Activated gamma-delta T cell treated with anti-CD3 and anti-CD28 coated beads, Interleukin-2, amount 50 U/mL, for 16 hours (primary cell): ENCODE data around the gene GIT1.

ENCODE experiments used
- DNase-seq: peaks from one replicate; pipeline ENCODE4 v3.0.0-alpha.2; 2020; ENCODE audit warnings: low read depth

The GIT1 gene

DNA sequence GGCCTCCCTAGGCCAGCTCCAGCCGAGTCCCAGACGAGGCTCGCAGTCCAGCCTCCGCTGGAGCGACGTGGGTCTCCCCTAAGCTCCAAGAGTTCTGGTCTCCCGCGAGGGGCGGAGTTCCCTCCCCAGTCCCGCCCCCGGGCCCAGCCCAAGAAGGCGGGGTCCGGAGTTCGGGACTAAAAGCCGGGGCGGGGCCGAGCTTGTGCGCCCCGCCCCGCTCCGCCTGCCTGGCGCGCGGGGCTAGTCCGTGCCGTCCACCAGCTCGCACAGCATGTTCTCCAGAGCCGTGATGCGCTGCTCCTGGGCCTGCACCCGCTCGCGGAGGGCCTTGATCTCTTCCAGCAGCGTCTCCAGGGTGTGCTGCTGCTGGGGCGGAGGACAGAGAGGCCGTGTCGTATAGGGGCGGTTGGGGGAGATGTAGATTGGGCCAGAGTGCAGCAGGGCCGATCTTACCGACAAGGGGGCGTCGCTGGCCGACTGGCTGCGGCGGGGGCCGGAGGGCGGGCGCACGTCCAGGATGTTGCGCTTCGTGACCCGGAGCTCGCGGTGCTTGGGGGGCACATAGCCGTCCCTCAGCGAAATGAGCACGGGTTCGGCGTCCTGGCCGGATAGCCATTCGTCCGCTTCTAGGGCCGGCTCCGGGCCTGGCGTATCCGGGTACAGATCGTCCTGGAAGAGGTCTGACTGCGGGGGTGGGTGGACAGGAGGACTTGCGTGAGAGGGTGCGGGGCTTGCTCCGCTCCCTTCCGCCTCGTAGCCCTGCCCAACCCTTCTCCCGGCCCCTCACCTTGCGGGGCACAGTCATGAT lies 26.2 kb upstream of the GIT1 start:
- DNase-seq: peak; percentile 72

DNA sequence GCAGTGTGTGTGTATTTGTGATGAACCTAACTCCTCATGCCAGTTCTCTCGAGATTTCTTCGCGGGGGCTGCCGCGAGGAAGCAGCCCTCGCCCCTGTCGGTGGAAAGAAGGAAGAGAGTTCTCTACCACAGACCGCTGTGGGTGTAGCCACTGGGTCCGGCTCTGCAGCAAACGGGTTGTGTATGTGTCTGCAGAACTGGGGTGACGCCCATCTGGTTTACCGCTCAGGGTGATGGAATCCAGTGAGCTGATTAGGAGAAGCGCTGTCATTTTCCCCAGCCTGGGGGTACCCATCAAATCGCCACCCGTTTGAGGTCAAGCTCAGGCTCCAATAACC lies 25.6 kb upstream of the GIT1 start:
- no peak for DNase-seq

GRCh38 chr17:29614349-29615047 lies 25.1 kb upstream of the GIT1 start:
- DNase-seq: no peak

- no peak for DNase-seq
Observed at GRCh38 chr17:29613856-29614255, 24.4 kb upstream of the GIT1 start.

DNA sequence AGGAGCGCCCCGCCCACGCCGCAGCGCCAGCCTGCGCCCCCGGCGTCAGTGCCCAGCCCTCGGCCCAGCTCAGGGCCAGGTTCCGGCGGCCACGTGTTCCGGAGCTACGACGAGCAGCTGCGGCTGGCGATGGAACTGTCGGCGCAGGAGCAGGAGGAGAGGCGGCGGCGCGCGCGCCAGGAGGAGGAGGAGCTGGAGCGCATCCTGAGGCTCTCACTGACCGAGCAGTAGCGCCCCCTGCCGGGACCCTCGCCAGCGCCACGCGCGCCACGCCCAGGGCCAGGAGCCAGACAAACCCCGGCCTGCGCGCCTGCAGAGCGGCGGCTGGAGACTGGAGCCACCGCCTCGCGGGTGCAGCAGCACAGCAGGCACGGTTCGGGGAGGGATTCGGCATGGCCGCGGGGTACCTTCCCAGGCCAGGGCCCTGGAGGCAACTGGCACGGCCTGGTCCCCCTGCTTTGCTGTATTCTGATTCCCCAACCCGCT lies 23.9 kb upstream of the GIT1 start:
- DNase-seq: peak; percentile 89

DNA sequence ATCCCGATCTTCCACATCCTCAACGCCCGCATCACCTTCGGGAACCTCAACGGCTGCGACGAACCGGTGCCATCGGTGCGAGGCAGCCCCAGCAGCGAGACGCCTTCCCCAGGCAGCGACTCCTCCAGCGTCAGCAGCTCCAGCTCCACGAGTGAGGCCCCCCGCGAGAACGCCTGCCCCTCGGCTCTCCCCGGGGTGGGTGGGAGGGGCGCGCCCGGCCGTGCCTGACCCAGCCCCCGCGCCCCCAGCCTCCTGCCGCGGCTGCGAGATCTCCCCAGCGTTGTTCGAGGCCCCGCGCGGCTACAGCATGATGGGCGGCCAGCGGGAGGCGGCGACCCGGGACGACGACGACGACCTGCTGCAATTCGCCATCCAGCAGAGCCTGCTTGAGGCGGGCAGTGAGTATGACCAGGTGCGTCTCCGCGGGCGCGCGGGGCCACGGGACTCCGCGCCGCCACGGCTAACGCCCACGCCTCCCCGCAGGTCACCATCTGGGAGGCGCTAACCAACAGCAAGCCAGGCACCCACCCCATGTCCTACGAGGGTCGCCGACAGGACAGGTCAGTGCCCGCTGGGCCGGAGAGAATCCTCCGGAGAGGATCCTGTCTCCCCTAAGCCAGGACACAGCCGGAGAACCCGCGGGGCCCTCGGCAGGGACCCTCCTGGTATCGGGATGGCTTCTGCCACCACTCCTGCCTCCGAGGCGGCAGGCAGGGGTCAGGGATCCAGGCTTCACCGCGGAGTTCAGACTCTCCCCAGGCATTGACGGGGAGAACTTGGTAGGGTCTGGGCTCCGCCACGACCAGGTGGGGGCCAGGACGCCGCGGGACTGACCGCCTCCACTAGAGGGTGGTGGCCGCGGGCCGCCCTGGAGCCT lies 23.2 kb upstream of the GIT1 start:
- no peak for DNase-seq

DNA sequence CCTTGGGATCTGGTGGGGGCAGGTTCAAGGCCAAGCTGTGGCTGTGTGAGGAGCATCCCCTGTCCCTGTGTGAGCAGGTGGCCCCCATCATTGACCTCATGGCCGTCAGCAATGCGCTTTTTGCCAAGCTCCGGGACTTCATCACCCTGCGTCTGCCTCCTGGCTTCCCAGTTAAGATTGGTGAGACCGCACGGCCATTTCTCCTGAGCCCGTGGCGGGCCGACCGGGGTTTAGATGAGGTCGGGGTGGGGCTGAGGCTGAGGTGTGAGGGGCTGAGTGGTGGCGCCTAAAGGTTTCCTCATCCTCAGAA lies 22.6 kb upstream of the GIT1 start:
- DNase-seq: no peak

DNA sequence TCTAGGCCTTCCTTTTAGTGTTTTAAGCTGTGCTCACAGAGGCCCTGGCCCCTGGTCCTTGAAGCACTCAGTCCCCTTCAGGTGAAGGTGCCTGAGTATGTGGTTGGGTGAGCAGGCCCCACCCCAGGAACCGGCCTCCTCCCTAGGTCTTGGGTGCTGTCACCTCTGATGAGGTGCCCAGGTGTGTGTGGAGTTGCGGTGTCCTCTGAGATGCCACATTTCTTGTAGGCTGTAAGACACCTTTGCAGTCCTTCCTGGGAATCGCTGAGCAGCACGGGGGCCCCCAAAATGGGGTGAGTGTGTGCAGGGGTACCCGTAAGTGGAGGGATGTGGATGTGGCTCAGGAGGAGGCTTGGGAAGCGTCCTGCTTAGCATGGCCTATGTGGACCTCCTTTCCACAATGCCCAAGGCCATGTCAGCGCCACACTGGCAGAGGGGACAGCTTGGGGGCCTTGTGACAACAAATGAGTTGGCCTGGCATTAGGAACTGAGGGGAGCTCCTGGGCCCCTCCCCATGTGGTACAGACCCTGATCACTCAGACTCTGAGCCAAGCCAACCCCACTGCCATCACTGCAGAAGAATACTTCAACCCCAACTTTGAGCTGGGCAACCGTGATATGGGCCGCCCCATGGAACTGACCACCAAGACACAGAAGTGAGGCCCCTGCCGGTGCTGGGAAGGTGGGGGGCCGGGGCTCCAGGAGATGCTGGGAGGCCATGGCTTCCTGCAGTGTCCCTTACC lies 22.1 kb upstream of the GIT1 start:
- no peak for DNase-seq

DNA sequence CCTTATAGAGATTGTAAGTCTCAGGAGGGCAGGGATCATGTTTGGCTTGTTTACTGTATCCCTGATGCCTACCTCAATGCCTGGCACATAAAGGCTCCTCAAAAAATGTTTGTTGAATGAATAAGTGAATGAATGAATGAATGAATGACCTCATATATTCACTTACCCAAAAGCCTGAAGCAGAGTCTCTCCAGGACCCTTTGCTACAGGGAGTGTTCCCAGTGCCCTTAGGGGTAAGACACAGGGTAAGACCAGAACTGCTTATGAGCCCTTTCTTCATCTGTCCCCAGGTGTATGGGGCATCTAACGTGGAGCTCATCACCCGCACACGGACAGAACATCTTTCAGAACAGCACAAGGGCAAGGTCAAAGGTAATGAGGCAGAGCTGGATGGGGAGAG lies 20.9 kb upstream of the GIT1 start:
- no peak for DNase-seq

- DNase-seq: no peak
Observed at GRCh38 chr17:29608986-29609385, 19.5 kb upstream of the GIT1 start.

- DNase-seq: no peak
Observed at GRCh38 chr17:29607557-29608195, 18.2 kb upstream of the GIT1 start.

- no peak for DNase-seq
Observed at GRCh38 chr17:29603109-29603674, 13.7 kb upstream of the GIT1 start.

DNA sequence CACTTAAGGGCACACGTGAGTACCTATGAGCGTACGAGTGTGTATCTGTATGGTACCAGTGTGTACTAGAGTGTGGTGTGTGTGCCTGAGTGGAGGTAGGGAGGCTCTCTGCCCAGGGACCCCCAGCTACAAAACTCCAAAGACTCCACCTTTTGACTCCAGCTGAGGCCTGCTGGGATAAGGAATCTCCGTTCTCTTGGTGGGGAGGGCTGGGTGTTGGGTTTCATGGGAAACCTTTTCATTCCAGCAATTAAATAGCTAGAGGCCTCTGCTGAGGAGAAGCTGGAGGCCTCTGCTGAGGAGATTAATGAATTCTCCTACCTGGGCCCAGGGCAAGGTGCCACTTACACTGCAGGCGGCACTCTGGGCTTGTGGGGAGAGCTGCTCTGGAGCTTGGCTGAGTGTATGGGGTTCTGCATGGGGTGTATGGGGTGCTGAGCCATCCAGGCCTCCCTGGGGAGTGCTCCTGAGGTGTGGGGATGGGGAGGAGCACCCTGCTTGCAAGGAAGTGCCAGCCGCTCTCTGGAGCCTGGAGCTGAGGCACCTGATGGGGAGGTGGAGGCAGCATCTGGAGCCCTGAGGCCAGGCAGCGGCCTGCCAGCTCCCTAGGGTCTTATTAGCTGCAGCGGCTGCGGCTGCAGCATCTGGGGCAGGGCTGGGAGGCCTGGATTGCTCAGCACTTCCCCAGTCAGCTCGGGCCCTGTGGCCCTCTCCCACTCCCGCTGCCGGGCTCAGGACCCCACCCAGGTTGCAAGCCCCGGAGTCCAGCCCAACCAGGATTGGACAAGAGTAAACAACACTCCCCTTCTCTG lies 8.1 kb upstream of the GIT1 start:
- no peak for DNase-seq

GRCh38 chr17:29596811-29597210 lies 7.4 kb upstream of the GIT1 start:
- DNase-seq: no peak

DNA sequence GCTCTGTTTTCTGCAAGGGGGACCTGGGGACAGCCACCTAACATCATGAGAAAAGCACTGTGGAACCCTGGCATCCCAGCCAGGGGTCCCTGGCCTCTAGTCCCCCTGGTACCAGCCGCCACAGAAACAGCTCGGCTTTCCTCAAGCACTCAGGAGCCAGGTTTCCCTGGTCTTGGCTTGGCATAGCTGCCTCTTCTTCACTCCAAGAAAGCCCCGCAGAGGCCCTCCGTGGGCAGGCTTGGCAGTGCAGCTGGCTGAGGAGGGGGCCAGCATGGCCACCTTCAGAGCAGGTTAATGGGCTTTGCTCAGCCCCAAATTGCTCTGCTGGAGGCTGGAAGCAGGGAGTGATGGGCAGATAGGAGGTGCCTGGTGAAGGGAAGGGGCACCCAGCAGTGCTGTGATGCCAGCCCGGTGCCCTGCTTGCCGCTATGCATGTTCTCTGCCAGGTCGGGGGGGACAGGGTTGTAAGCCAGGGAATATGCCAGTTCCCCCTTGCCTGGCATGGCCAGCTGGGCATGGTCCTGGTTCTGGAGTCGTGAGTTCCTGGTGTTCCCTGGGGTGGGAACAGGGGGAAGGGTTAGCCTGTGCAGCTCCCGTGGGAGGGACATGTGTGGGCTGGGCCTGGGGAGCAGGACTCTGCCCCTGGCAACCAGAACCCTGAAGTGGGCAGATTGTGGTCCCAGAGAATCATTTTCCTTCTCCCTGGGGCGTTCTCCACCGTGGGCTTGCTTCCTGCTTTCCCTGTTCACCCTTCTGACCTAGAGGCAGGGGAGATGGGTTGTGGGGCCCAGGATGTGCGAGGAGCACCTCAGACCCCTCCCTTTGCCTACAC lies 6.7 kb upstream of the GIT1 start:
- no peak for DNase-seq

- no peak for DNase-seq
Observed at GRCh38 chr17:29595107-29595942, 5.9 kb upstream of the GIT1 start.

GRCh38 chr17:29594519-29595090 lies 5.2 kb upstream of the GIT1 start:
- DNase-seq: no peak
